ENCODE data around the gene WWC2.

WWC2 gene

GRCh38 chr4:183328832-183329231 lies 229.8 kb downstream of the WWC2 start:
- TF ChIP-seq CTCF (conservative IDR thresholded peaks at IDR 0.05; ENCODE audit: low read depth, low read length) = no peak
- DNase-seq (ENCODE audit: low read depth) = no peak
- no peak overlapping the region for H3K4me3 ChIP-seq (ENCODE audit: low read length)

GRCh38 chr4:183329244-183329643 lies 230.2 kb downstream of the WWC2 start:
- TF ChIP-seq CTCF (conservative IDR thresholded peaks at IDR 0.05; ENCODE audit: low read depth, low read length) = no peak
- DNase-seq (ENCODE audit: low read depth) = no peak
- H3K4me3 ChIP-seq (ENCODE audit: low read length) = no peak overlapping the region

- H3K4me3 ChIP-seq (ENCODE audit: low read length) = no peak overlapping the region
- no peak for TF ChIP-seq CTCF (conservative IDR thresholded peaks at IDR 0.05; ENCODE audit: low read depth, low read length)
- no peak for DNase-seq (ENCODE audit: low read depth)
Observed at GRCh38 chr4:183329954-183330742, 231.1 kb downstream of the WWC2 start.

GRCh38 chr4:183330841-183331240 lies 231.8 kb downstream of the WWC2 start:
- no peak overlapping the region for H3K4me3 ChIP-seq (ENCODE audit: low read length)
- DNase-seq (ENCODE audit: low read depth) = no peak
- no peak for TF ChIP-seq CTCF (conservative IDR thresholded peaks at IDR 0.05; ENCODE audit: low read depth, low read length)

GRCh38 chr4:183332447-183332846 lies 233.4 kb downstream of the WWC2 start:
- no peak overlapping the region for H3K4me3 ChIP-seq (ENCODE audit: low read length)
- TF ChIP-seq CTCF (conservative IDR thresholded peaks at IDR 0.05; ENCODE audit: low read depth, low read length) = no peak
- DNase-seq (ENCODE audit: low read depth) = no peak

- DNase-seq (ENCODE audit: low read depth) = no peak
- H3K4me3 ChIP-seq (ENCODE audit: low read length) = no peak overlapping the region
- no peak for TF ChIP-seq CTCF (conservative IDR thresholded peaks at IDR 0.05; ENCODE audit: low read depth, low read length)
Observed at GRCh38 chr4:183333202-183333601, 234.1 kb downstream of the WWC2 start.

- TF ChIP-seq CTCF (conservative IDR thresholded peaks at IDR 0.05; ENCODE audit: low read depth, low read length) = no peak
- H3K4me3 ChIP-seq (ENCODE audit: low read length) = no peak overlapping the region
- no peak for DNase-seq (ENCODE audit: low read depth)
Observed at GRCh38 chr4:183333983-183334382, 234.9 kb downstream of the WWC2 start.
